ENCODE results near the gene KLF7. TPM values are rescaled to one million over a fixed set of nuclear protein-coding genes. Genes with fewer than 3 reads are reported as not detected.

Gene KLF7
- polyA plus RNA-seq, 1 donor from 2014 or later = 31.5 TPM

GRCh38 chr2:207085110-207085509 lies 80.6 kb downstream of the KLF7 start:
- no peaks in the 10 kb centered on the region for H3F3A ChIP-seq (ENCODE audit: insufficient read depth, low read length, poor library complexity, severe bottlenecking)
- no peaks in the 10 kb centered on the region for H3K9me3 ChIP-seq (ENCODE audit: low read length)
- TF ChIP-seq SMC3 (conservative IDR thresholded peaks at IDR 0.05; ENCODE audit: poor library complexity) = no peak
- TF ChIP-seq RAD21 (conservative IDR thresholded peaks at IDR 0.05) = no peak
- no peak for TF ChIP-seq CTCF (IDR thresholded peaks at IDR 0.05; ENCODE audit: poor library complexity, severe bottlenecking)
- TF ChIP-seq, protein P1, sequence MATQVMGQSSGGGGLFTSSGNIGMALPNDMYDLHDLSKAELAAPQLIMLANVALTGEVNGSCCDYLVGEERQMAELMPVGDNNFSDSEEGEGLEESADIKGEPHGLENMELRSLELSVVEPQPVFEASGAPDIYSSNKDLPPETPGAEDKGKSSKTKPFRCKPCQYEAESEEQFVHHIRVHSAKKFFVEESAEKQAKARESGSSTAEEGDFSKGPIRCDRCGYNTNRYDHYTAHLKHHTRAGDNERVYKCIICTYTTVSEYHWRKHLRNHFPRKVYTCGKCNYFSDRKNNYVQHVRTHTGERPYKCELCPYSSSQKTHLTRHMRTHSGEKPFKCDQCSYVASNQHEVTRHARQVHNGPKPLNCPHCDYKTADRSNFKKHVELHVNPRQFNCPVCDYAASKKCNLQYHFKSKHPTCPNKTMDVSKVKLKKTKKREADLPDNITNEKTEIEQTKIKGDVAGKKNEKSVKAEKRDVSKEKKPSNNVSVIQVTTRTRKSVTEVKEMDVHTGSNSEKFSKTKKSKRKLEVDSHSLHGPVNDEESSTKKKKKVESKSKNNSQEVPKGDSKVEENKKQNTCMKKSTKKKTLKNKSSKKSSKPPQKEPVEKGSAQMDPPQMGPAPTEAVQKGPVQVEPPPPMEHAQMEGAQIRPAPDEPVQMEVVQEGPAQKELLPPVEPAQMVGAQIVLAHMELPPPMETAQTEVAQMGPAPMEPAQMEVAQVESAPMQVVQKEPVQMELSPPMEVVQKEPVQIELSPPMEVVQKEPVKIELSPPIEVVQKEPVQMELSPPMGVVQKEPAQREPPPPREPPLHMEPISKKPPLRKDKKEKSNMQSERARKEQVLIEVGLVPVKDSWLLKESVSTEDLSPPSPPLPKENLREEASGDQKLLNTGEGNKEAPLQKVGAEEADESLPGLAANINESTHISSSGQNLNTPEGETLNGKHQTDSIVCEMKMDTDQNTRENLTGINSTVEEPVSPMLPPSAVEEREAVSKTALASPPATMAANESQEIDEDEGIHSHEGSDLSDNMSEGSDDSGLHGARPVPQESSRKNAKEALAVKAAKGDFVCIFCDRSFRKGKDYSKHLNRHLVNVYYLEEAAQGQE (IDR thresholded peaks at IDR 0.05; ENCODE audit: borderline replicate concordance) = no peak
- no peak for TF ChIP-seq POLR2AphosphoS5 (IDR thresholded peaks at IDR 0.05)
- TF ChIP-seq EZH2 (IDR thresholded peaks at IDR 0.05; ENCODE audit: borderline replicate concordance, insufficient read depth, low read length, poor library complexity, severe bottlenecking) = no peak
- no peaks in the 10 kb centered on the region for H3K9me2 ChIP-seq (ENCODE audit: insufficient read depth, low read length)
- no peak overlapping the region for H3K9ac ChIP-seq (ENCODE audit: low read length)
- H3K79me2 ChIP-seq (replicated peaks; ENCODE audit: insufficient read depth, low read length) = peaks cover 70% of the 10 kb centered on the region
- H4K20me1 ChIP-seq (ENCODE audit: insufficient read depth) = peaks cover 16% of the 10 kb centered on the region
- H3K4me3 ChIP-seq (ENCODE audit: low read length) = no peak overlapping the region
- H3K27ac ChIP-seq (ENCODE audit: low read length) = no peak overlapping the region
- peaks cover 12% of the 10 kb centered on the region for H3K36me3 ChIP-seq (ENCODE audit: insufficient read depth, low read length)
- no peak overlapping the region for H3K4me2 ChIP-seq (ENCODE audit: low read length)
- no peak overlapping the region for H2AFZ ChIP-seq (ENCODE audit: low read depth, low read length)
- H3K27me3 ChIP-seq (ENCODE audit: insufficient read depth, low read depth, low read length) = no peaks in the 10 kb centered on the region

GRCh38 chr2:207083361-207084110 lies 82.2 kb downstream of the KLF7 start:
- Histone ChIP-seq H3K36me3 (ENCODE audit: insufficient read depth, low read length) (peaks cover 18% of the 10 kb centered on the region), H3K9me2 (ENCODE audit: insufficient read depth, low read length) (no peaks in the 10 kb centered on the region), H3K79me2 (replicated peaks; ENCODE audit: insufficient read depth, low read length) (peaks cover 54% of the 10 kb centered on the region), H2AFZ (ENCODE audit: low read depth, low read length) (no peak overlapping the region), H4K20me1 (ENCODE audit: insufficient read depth) (peaks cover 16% of the 10 kb centered on the region), H3F3A (ENCODE audit: insufficient read depth, low read length, poor library complexity, severe bottlenecking) (no peaks in the 10 kb centered on the region), H3K27me3 (ENCODE audit: insufficient read depth, low read depth, low read length) (no peaks in the 10 kb centered on the region), H3K9me3 (ENCODE audit: low read length) (no peaks in the 10 kb centered on the region), H3K9ac (ENCODE audit: low read length) (no peak overlapping the region), H3K4me2 (ENCODE audit: low read length) (no peak overlapping the region), H3K27ac (ENCODE audit: low read length) (no peak overlapping the region), H3K4me3 (ENCODE audit: low read length) (no peak overlapping the region)
- no peak for TF ChIP-seq EP300 (conservative IDR thresholded peaks at IDR 0.05; ENCODE audit: poor library complexity, severe bottlenecking)
- no peak for TF ChIP-seq SMC3 (conservative IDR thresholded peaks at IDR 0.05; ENCODE audit: poor library complexity)
- no peak for TF ChIP-seq CTCF (IDR thresholded peaks at IDR 0.05; ENCODE audit: poor library complexity, severe bottlenecking)
- TF ChIP-seq EZH2 (IDR thresholded peaks at IDR 0.05; ENCODE audit: borderline replicate concordance, insufficient read depth, low read length, poor library complexity, severe bottlenecking) = no peak
- no peak for TF ChIP-seq POLR2AphosphoS5 (IDR thresholded peaks at IDR 0.05)
- TF ChIP-seq RAD21 (conservative IDR thresholded peaks at IDR 0.05) = no peak
- no peak for TF ChIP-seq MXI1 (conservative IDR thresholded peaks at IDR 0.05; ENCODE audit: poor library complexity, severe bottlenecking)
- TF ChIP-seq, protein P1 (IDR thresholded peaks at IDR 0.05; ENCODE audit: borderline replicate concordance) = no peak
- no peak for TF ChIP-seq TAF1 (IDR thresholded peaks at IDR 0.05; ENCODE audit: low read depth)
